Measurements from ENCODE around the gene EFCAB5. TPM values are rescaled to one million over a fixed set of nuclear protein-coding genes. Genes with fewer than 3 reads are reported as not detected.

The EFCAB5 gene
- total and polyA plus RNA-seq, 4 donors: under 0.01 to 0.05 TPM; not detected in 2

DNA sequence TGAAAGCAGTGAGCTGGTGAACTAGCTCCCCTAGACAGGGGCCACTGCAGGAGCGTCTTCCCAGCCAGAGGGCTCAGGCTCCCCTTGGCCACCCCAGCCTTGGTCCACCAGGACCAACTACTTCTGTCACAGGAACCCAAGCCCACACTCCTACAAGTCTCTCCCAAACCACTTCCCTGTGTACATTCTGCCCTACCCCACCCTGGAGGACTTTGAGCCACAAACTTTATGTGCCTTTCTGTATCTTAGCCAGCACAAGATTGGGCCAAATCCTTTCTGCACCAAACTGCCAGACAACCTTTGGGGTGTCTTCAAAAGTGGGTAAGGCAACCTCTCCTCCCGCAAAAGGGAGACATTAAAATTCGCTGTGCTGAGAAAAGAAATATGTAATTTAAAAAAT is 31.6 kb downstream of the EFCAB5 start:
- H3K4me3 ChIP-seq (ENCODE audit: low read depth in 1 of 3, low read length in 3 of 3): no peak overlapping the region
- no peaks in the 10 kb centered on the region for H3K4me1 ChIP-seq (ENCODE audit: control insufficient read depth in 4 of 4, insufficient read depth in 4 of 4, low read length in 3 of 4)
- H3K9ac ChIP-seq (ENCODE audit: low read depth in 1 of 2, low read length in 2 of 2): no peak overlapping the region
- no peaks in the 10 kb centered on the region for H3K27me3 ChIP-seq (ENCODE audit: control insufficient read depth in 4 of 4, insufficient read depth in 4 of 4, low read length in 3 of 4)
- 91% methylated on average over 3 of the region's 3 CpGs for WGBS
- DNase-seq (ENCODE audit: low spot score): no peak
- H3K27ac ChIP-seq (ENCODE audit: low read depth in 1 of 2, low read length in 2 of 2): no peak overlapping the region
- no peaks in the 10 kb centered on the region for H3K9me3 ChIP-seq (ENCODE audit: control insufficient read depth in 4 of 4, low read length in 3 of 4)
- H3K36me3 ChIP-seq (ENCODE audit: control insufficient read depth in 4 of 4, insufficient read depth in 3 of 4, low read depth in 1 of 4, low read length in 3 of 4): no peaks in the 10 kb centered on the region
- TF ChIP-seq, protein P1, sequence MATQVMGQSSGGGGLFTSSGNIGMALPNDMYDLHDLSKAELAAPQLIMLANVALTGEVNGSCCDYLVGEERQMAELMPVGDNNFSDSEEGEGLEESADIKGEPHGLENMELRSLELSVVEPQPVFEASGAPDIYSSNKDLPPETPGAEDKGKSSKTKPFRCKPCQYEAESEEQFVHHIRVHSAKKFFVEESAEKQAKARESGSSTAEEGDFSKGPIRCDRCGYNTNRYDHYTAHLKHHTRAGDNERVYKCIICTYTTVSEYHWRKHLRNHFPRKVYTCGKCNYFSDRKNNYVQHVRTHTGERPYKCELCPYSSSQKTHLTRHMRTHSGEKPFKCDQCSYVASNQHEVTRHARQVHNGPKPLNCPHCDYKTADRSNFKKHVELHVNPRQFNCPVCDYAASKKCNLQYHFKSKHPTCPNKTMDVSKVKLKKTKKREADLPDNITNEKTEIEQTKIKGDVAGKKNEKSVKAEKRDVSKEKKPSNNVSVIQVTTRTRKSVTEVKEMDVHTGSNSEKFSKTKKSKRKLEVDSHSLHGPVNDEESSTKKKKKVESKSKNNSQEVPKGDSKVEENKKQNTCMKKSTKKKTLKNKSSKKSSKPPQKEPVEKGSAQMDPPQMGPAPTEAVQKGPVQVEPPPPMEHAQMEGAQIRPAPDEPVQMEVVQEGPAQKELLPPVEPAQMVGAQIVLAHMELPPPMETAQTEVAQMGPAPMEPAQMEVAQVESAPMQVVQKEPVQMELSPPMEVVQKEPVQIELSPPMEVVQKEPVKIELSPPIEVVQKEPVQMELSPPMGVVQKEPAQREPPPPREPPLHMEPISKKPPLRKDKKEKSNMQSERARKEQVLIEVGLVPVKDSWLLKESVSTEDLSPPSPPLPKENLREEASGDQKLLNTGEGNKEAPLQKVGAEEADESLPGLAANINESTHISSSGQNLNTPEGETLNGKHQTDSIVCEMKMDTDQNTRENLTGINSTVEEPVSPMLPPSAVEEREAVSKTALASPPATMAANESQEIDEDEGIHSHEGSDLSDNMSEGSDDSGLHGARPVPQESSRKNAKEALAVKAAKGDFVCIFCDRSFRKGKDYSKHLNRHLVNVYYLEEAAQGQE (IDR thresholded peaks at IDR 0.05): no peak
- TF ChIP-seq FOXA1 (IDR thresholded peaks at IDR 0.05): no peak

DNA sequence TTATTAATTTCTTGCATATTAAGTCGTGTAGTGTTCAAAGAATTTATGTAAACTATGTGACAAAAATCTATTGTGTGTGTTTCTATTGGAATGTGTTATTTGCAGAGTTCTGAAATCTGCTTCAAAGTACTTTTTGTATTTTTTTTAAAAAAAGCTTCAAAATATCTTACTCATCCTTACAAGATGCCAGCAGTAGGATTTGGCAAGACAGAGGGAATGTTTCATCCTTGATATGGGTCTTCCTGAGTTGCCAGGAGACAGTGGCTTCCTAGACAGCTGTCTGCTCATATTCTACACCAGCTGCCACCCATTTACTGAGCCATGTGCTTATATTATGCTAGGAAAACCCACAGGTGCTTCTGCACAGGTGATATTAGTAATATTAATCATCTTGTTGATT is 36.4 kb downstream of the EFCAB5 start:
- no peaks in the 10 kb centered on the region for H3K36me3 ChIP-seq (ENCODE audit: control insufficient read depth in 4 of 4, insufficient read depth in 3 of 4, low read depth in 1 of 4, low read length in 3 of 4)
- no peak overlapping the region for H3K27ac ChIP-seq (ENCODE audit: low read depth in 1 of 2, low read length in 2 of 2)
- H3K4me3 ChIP-seq (ENCODE audit: low read depth in 1 of 3, low read length in 3 of 3): no peak overlapping the region
- 58% methylated on average over 1 of the region's 1 CpG for WGBS
- no peak for DNase-seq (ENCODE audit: low spot score)
- no peaks in the 10 kb centered on the region for H3K27me3 ChIP-seq (ENCODE audit: control insufficient read depth in 4 of 4, insufficient read depth in 4 of 4, low read length in 3 of 4)
- H3K9me3 ChIP-seq (ENCODE audit: control insufficient read depth in 4 of 4, low read length in 3 of 4): no peaks in the 10 kb centered on the region
- TF ChIP-seq FOXA1 (IDR thresholded peaks at IDR 0.05): no peak
- no peak for TF ChIP-seq SP1 (IDR thresholded peaks at IDR 0.05)
- no peak for TF ChIP-seq HNF4G (IDR thresholded peaks at IDR 0.05)
- TF ChIP-seq JUND (IDR thresholded peaks at IDR 0.05): no peak
- TF ChIP-seq RXRA (IDR thresholded peaks at IDR 0.05): no peak
- TF ChIP-seq GABPA (IDR thresholded peaks at IDR 0.05 in 1 of 2, conservative IDR thresholded peaks at IDR 0.05 in 1 of 2): no peak
- TF ChIP-seq RAD21 (IDR thresholded peaks at IDR 0.05): no peak
- TF ChIP-seq, protein P2, sequence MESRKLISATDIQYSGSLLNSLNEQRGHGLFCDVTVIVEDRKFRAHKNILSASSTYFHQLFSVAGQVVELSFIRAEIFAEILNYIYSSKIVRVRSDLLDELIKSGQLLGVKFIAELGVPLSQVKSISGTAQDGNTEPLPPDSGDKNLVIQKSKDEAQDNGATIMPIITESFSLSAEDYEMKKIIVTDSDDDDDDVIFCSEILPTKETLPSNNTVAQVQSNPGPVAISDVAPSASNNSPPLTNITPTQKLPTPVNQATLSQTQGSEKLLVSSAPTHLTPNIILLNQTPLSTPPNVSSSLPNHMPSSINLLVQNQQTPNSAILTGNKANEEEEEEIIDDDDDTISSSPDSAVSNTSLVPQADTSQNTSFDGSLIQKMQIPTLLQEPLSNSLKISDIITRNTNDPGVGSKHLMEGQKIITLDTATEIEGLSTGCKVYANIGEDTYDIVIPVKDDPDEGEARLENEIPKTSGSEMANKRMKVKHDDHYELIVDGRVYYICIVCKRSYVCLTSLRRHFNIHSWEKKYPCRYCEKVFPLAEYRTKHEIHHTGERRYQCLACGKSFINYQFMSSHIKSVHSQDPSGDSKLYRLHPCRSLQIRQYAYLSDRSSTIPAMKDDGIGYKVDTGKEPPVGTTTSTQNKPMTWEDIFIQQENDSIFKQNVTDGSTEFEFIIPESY (IDR thresholded peaks at IDR 0.05): no peak
- TF ChIP-seq HNF4A (conservative IDR thresholded peaks at IDR 0.05): no peak
- H3K4me1 ChIP-seq (ENCODE audit: control insufficient read depth in 4 of 4, insufficient read depth in 4 of 4, low read length in 3 of 4): no peaks in the 10 kb centered on the region
- H3K9ac ChIP-seq (ENCODE audit: low read depth in 1 of 2, low read length in 2 of 2): no peak overlapping the region

DNA sequence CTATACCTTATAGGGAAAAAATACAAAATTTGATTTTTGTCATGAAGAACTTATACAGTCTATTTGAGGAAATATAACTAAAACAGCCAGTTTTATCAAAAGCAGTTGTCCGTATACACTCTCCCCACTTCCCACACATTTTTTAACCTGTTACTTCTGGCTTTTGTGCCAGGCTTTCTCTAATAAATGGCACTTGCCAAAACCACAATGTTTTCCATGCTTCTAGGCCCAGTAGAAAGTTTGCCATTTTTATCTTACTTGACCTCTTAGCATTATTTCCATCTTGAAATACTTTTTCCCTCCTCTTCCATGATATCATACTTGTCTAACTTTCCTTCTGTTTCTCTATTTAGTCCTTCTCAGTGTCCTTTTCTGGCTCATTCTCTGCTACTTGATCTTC is 38.8 kb downstream of the EFCAB5 start:
- no peak overlapping the region for H3K9ac ChIP-seq (ENCODE audit: low read depth in 1 of 2, low read length in 2 of 2)
- no peak overlapping the region for H3K27ac ChIP-seq (ENCODE audit: low read depth in 1 of 2, low read length in 2 of 2)
- H3K4me1 ChIP-seq (ENCODE audit: control insufficient read depth in 4 of 4, insufficient read depth in 4 of 4, low read length in 3 of 4): no peaks in the 10 kb centered on the region
- DNase-seq (ENCODE audit: low spot score): no peak
- H3K27me3 ChIP-seq (ENCODE audit: control insufficient read depth in 4 of 4, insufficient read depth in 4 of 4, low read length in 3 of 4): no peaks in the 10 kb centered on the region
- no peaks in the 10 kb centered on the region for H3K36me3 ChIP-seq (ENCODE audit: control insufficient read depth in 4 of 4, insufficient read depth in 3 of 4, low read depth in 1 of 4, low read length in 3 of 4)
- H3K4me3 ChIP-seq (ENCODE audit: low read depth in 1 of 3, low read length in 3 of 3): no peak overlapping the region
- no peaks in the 10 kb centered on the region for H3K9me3 ChIP-seq (ENCODE audit: control insufficient read depth in 4 of 4, low read length in 3 of 4)
- WGBS: 87% methylated on average over 1 of the region's 1 CpG
- TF ChIP-seq JUND (IDR thresholded peaks at IDR 0.05) (no peak), FOXA1 (IDR thresholded peaks at IDR 0.05) (no peak), HNF4A (conservative IDR thresholded peaks at IDR 0.05) (no peak), TAF1 (conservative IDR thresholded peaks at IDR 0.05) (no peak), RXRA (IDR thresholded peaks at IDR 0.05) (no peak), RAD21 (IDR thresholded peaks at IDR 0.05) (no peak), FOXA2 (IDR thresholded peaks at IDR 0.05) (no peak), YY1 (IDR thresholded peaks at IDR 0.05) (no peak), EGR1 (IDR thresholded peaks at IDR 0.05; ENCODE audit: low read depth in 2 of 2) (no peak), SP1 (IDR thresholded peaks at IDR 0.05) (no peak), HNF4G (IDR thresholded peaks at IDR 0.05) (no peak), GABPA (IDR thresholded peaks at IDR 0.05 in 1 of 2, conservative IDR thresholded peaks at IDR 0.05 in 1 of 2) (no peak)
- TF ChIP-seq, protein P1 (IDR thresholded peaks at IDR 0.05): no peak
- TF ChIP-seq, protein P2 (IDR thresholded peaks at IDR 0.05): no peak
- TF ChIP-seq, protein P3, sequence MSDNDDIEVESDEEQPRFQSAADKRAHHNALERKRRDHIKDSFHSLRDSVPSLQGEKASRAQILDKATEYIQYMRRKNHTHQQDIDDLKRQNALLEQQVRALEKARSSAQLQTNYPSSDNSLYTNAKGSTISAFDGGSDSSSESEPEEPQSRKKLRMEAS (IDR thresholded peaks at IDR 0.05): no peak
- TF ChIP-seq, protein P4, sequence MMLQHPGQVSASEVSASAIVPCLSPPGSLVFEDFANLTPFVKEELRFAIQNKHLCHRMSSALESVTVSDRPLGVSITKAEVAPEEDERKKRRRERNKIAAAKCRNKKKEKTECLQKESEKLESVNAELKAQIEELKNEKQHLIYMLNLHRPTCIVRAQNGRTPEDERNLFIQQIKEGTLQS (IDR thresholded peaks at IDR 0.05): no peak
